ENCODE results near the gene KDM2A. TPM values are rescaled to one million over a fixed set of nuclear protein-coding genes. Genes with fewer than 3 reads are reported as not detected.

KDM2A gene
- total RNA-seq, 4 donors from 2014 or later: 52.2 to 104 (median 75.7) TPM

DNA sequence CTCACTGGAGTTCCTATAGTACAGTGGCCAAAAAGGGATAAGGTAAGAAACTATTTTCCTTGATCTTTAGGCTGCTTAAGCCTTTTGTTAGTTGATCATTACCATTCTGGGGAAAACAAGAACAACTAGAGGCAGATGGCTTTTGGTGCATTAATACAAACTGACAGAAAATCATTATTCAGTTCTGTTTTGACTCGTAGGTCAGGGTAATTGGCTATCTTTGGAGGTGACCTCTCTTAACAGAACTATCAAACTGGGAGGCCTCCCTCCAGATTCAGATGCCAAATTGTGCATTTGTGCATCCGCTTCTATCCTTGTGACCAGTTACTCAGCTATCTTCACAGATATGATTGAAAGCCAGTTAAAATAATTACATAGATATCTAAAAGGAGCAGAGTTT, 124.0 kb downstream of the KDM2A start:
- TF ChIP-seq, protein P1, sequence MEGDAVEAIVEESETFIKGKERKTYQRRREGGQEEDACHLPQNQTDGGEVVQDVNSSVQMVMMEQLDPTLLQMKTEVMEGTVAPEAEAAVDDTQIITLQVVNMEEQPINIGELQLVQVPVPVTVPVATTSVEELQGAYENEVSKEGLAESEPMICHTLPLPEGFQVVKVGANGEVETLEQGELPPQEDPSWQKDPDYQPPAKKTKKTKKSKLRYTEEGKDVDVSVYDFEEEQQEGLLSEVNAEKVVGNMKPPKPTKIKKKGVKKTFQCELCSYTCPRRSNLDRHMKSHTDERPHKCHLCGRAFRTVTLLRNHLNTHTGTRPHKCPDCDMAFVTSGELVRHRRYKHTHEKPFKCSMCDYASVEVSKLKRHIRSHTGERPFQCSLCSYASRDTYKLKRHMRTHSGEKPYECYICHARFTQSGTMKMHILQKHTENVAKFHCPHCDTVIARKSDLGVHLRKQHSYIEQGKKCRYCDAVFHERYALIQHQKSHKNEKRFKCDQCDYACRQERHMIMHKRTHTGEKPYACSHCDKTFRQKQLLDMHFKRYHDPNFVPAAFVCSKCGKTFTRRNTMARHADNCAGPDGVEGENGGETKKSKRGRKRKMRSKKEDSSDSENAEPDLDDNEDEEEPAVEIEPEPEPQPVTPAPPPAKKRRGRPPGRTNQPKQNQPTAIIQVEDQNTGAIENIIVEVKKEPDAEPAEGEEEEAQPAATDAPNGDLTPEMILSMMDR (IDR thresholded peaks at IDR 0.05; ENCODE audit: low read depth): no peak

- TF ChIP-seq, protein P1 (IDR thresholded peaks at IDR 0.05; ENCODE audit: low read depth): no peak
These were observed 126.0 kb downstream of the KDM2A start for GRCh38 chr11:67245046-67245445.

- TF ChIP-seq, protein P1 (IDR thresholded peaks at IDR 0.05; ENCODE audit: low read depth): no peak
These were observed 129.0 kb downstream of the KDM2A start for GRCh38 chr11:67247946-67248550.

DNA sequence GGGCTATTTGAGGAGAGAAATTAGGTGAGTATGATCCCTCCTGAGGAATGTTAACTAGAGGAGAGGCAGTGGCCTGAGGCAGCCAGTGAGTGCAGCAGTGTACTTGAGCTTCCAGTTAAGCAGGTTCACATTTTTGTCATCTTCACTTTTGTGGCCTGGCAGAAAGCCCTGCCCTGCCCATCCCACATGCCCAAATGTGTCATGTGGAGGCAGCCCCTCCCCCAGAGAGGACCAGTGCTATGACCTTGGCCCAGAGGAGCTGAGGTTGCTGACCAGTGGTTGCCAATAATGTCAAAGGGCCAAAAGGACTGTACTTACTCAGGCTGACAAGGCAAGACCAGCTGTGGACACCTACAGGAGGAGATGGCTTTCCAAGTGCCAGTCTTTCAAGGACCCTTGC, 129.6 kb downstream of the KDM2A start:
- TF ChIP-seq, protein P1 (IDR thresholded peaks at IDR 0.05; ENCODE audit: low read depth): no peak

DNA sequence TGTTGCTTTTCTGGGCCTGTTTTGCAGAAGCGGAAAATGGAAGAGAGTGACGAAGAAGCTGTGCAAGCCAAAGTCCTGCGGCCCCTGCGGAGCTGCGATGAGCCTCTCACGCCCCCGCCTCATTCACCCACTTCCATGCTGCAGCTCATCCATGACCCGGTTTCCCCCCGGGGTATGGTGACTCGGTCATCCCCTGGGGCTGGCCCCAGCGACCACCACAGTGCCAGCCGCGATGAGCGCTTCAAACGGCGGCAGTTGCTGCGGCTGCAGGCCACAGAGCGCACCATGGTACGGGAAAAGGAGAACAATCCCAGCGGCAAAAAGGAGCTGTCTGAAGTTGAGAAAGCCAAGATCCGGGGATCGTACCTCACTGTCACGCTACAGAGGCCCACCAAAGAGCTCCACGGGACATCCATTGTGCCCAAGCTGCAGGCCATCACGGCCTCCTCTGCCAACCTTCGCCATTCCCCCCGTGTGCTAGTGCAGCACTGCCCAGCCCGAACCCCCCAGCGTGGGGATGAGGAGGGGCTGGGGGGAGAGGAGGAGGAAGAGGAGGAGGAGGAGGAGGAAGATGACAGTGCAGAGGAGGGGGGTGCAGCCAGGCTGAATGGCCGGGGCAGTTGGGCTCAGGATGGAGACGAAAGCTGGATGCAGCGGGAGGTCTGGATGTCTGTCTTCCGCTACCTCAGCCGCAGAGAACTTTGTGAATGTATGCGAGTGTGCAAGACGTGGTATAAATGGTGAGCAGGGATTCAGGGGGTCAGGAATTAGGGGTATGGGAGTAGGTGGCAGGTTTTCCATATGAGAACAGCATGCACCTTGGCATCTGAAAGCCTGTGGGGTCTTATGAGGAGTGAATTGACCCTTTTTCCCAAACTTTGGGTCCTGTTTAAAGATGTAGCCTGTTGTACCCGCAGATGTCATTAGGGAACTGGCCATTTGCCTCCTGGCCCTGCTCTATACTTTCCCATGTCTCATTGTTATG, 131.3 kb downstream of the KDM2A start:
- TF ChIP-seq, protein P1 (IDR thresholded peaks at IDR 0.05; ENCODE audit: low read depth): no peak

GRCh38 chr11:67251841-67252240, 132.8 kb downstream of the KDM2A start:
- TF ChIP-seq, protein P1 (IDR thresholded peaks at IDR 0.05; ENCODE audit: low read depth): no peak

GRCh38 chr11:67252831-67253239, 133.8 kb downstream of the KDM2A start:
- TF ChIP-seq, protein P1 (IDR thresholded peaks at IDR 0.05; ENCODE audit: low read depth): no peak

Data from subcutaneous adipose tissue (tissue), 4 donors.